Measurements from ENCODE around the gene METRNL. TPM values are rescaled to one million over a fixed set of nuclear protein-coding genes. Genes with fewer than 3 reads are reported as not detected.

The METRNL gene
- total and polyA plus RNA-seq, 8 donors = 12.7 to 61.8 (median 19.2) TPM

DNA sequence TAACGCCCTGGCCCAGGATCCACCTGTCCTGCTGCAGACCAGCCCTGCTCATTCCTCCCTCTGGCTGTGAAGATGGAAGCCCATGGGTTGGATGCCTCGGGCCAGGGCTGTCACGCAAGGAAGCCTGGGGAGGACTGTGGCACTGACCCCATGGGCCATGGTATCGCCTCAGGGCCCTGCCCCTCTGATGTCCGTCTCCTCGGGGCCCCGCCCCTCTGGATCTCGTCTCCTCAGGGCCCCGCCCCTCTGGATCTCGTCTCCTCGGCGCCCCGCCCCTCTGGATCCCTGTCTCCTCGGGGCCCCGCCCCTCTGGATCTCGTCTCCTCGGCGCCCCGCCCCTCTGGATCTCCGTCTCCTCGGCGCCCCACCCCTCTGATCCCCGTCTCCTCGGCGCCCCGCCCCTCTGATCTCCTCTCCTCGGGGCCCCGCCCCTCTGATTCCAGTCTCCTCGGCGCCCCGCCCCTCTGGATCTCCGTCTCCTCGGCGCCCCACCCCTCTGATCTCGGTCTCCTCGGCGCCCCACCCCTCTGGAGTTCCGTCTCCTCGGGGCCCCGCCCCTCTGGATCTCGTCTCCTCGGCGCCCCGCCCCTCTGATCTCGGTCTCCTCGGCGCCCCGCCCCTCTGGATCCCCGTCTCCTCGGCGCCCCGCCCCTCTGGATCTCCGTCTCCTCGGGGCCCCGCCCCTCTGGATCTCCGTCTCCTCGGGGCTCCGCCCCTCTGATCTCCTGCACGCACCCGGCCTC is 24.0 kb downstream of the METRNL start:
- intact Hi-C loops (cut with DNase I) = no loop called here
- Histone ChIP-seq H3K4me3 (no peak overlapping the region), H3K27ac (no peak overlapping the region), H3K9me3 (no peaks in the 10 kb centered on the region), H3K4me1 (peaks cover 17 to 37% of the 10 kb centered on the region in 2 donors), H3K27me3 (peaks cover 0 to 54% of the 10 kb centered on the region in 2 donors), H3K36me3 (no peaks in the 10 kb centered on the region)
- ATAC-seq = peak; percentile 2
- peak in 2 of 4 donors; percentile 80 for DNase-seq
- TF ChIP-seq, protein P1, sequence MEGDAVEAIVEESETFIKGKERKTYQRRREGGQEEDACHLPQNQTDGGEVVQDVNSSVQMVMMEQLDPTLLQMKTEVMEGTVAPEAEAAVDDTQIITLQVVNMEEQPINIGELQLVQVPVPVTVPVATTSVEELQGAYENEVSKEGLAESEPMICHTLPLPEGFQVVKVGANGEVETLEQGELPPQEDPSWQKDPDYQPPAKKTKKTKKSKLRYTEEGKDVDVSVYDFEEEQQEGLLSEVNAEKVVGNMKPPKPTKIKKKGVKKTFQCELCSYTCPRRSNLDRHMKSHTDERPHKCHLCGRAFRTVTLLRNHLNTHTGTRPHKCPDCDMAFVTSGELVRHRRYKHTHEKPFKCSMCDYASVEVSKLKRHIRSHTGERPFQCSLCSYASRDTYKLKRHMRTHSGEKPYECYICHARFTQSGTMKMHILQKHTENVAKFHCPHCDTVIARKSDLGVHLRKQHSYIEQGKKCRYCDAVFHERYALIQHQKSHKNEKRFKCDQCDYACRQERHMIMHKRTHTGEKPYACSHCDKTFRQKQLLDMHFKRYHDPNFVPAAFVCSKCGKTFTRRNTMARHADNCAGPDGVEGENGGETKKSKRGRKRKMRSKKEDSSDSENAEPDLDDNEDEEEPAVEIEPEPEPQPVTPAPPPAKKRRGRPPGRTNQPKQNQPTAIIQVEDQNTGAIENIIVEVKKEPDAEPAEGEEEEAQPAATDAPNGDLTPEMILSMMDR (IDR thresholded peaks at IDR 0.05) = no peak

DNA sequence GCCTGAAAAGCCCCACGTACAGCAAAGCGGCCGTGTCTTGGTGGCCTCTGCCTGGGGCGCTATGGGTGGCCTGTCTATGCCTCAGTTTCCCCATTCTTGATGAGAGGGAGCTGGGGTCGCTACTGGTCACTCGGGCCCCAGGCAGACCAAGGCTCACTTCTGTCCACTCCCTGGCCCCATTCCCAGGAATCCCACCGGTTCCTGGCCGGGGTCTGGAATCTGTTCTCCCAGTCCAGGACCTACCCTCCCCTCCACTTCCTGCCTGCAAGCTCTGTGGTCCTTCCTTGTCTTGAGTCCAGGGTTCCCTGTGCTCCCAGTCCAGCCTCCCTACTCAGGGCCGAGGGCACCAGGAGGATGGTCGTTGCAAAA is 24.5 kb downstream of the METRNL start:
- TF ChIP-seq, protein P1 (IDR thresholded peaks at IDR 0.05) = no peak
- intact Hi-C loops (cut with DNase I) = no loop called here
- no peak for DNase-seq
- no peaks in the 10 kb centered on the region for H3K9me3 ChIP-seq
- H3K27me3 ChIP-seq = peaks cover 0 to 48% of the 10 kb centered on the region in 2 donors
- no peak overlapping the region for H3K27ac ChIP-seq
- H3K4me3 ChIP-seq = no peak overlapping the region
- no peak for ATAC-seq
- H3K4me1 ChIP-seq = peaks cover 17 to 31% of the 10 kb centered on the region in 2 donors
- no peaks in the 10 kb centered on the region for H3K36me3 ChIP-seq

DNA sequence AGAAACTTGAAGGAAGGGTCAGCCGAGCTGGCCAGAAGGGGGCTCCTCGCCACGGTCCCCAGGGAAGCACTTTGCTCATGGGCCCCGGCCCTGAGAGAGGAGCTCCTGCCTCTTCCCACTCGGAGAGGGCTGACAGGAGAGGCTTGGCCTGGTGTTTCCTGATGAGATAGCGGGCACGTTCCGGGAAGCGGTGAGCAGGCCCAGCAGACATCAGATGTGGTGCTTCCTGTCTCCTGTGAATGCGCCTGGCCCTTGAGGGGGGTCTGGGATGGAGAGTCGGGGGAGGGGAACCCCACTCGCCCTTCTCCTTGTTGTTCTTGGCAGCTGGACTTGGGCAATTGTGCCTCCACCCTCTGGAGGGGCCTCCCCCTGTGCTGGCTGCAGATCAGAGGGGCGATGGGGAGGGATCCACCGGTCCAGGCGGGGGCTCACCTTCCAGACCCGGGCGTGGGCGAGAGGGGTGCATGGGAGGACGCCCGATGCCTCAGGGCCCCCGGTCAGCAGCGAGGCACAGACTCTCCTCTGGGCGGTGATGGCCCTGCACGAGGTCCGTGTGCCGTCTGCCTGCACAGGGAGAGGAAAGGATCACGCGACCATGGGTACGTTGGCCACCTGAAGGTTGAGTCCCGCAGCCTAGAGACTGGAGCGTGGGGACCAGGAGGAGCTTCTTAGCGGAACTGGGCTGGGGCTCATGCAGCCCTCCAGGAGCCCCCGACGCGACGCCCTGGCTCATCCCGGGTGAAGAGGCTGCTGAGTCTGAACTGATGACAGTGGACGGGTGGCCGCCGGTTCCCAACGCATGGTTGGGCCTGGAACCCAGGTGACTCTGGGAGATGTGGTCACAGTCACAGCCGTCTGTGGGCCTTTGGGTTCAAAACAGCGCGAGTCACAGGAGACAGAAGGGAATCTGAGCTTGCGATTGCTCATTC is 25.4 kb downstream of the METRNL start:
- Histone ChIP-seq H3K27me3 (peaks cover 0 to 46% of the 10 kb centered on the region in 2 donors), H3K4me1 (peaks cover 17 to 27% of the 10 kb centered on the region in 2 donors), H3K9me3 (no peaks in the 10 kb centered on the region), H3K27ac (no peak overlapping the region), H3K36me3 (no peaks in the 10 kb centered on the region), H3K4me3 (no peak overlapping the region)
- TF ChIP-seq, protein P1 (IDR thresholded peaks at IDR 0.05) = no peak
- ATAC-seq = no peak
- no peak for DNase-seq
- intact Hi-C loops (cut with DNase I) = no loop called here

DNA sequence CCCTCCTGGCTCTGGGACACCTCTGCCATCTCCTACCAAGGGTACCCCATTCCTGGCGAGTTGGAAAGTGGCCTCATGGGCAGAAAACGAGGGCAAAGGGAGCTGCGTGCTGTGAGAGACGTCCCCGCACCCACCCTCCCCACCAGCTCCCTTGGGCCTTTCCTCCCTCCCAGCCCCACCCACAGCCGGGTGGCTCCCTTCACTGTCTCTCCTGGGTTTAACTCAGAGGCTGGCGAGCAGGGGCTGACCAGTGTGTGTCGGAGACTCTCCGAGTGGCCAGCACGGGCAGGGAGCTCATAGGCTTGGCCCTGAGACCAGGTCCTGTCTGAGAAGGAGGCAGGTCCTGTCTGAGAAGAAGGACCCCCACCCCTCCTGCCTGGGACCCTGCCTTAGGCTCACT is 26.1 kb downstream of the METRNL start:
- ATAC-seq = no peak
- intact Hi-C loops (cut with DNase I) = no loop called here
- Histone ChIP-seq H3K4me3 (no peak overlapping the region), H3K27me3 (peaks cover 0 to 42% of the 10 kb centered on the region in 2 donors), H3K27ac (no peak overlapping the region), H3K36me3 (no peaks in the 10 kb centered on the region), H3K9me3 (no peaks in the 10 kb centered on the region), H3K4me1 (peaks cover 16 to 29% of the 10 kb centered on the region in 2 donors)
- no peak for DNase-seq
- TF ChIP-seq, protein P1 (IDR thresholded peaks at IDR 0.05) = no peak

DNA sequence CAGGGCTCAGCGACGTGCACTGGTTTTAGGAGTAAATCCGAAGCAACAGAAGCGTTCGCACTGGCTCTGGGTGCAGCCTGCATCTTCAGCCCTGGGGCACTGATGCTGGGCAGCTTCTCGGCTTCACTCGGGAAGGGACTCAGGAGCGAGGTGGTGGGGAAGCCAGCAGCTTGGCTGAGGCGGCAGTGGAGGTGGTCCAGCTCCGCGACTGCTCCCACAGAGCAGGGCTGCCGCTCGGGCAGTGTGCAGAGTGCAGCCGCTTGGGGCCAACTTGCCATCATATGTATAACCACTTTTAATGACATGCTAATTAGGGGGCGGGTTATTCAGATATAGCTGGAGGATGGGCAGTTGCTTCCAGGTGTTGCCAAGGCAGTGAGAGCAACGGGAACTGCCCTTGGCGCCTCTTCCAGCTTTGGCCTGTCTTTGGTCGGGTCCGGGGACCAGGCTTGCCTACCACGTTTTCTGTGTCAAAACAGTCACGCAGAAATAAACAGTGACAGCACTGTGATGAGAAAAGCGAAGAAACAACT is 26.7 kb downstream of the METRNL start:
- DNase-seq = no peak
- Histone ChIP-seq H3K4me1 (peaks cover 12 to 28% of the 10 kb centered on the region in 2 donors), H3K4me3 (no peak overlapping the region), H3K36me3 (no peaks in the 10 kb centered on the region), H3K9me3 (no peaks in the 10 kb centered on the region), H3K27ac (no peak overlapping the region), H3K27me3 (peaks cover 0 to 35% of the 10 kb centered on the region in 2 donors)
- intact Hi-C loops (cut with DNase I) = no loop called here
- ATAC-seq = no peak
- TF ChIP-seq, protein P1 (IDR thresholded peaks at IDR 0.05) = no peak
